Measurements from ENCODE around the gene IL17B. TPM values are rescaled to one million over a fixed set of nuclear protein-coding genes. Genes with fewer than 3 reads are reported as not detected.

The IL17B gene
- total and polyA plus RNA-seq, 2 of the 8 experiments (the other 6 are each of a cell fraction or from before 2014, with no cell fraction given) = 0.18 TPM; not detected in 1

DNA sequence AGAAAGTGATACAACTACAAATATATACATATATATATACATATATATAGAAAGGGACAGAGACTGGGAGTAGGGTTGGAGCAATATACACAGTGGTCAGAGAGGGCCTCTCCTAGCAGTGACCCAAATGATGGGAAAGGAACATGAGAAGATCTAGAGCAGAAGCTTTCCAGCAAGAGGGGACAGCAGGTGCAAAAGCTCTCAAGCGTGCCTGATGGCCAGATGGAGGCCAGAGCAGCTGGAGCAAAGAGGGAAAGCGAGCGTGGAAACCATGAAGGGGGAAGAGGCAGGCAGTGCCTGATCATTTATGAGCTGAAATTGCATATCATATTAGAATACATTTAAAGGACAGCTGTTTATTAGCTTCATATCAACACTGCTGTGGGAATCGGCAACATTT lies 41.4 kb downstream of the IL17B start (continued):
- TF ChIP-seq, protein P1, sequence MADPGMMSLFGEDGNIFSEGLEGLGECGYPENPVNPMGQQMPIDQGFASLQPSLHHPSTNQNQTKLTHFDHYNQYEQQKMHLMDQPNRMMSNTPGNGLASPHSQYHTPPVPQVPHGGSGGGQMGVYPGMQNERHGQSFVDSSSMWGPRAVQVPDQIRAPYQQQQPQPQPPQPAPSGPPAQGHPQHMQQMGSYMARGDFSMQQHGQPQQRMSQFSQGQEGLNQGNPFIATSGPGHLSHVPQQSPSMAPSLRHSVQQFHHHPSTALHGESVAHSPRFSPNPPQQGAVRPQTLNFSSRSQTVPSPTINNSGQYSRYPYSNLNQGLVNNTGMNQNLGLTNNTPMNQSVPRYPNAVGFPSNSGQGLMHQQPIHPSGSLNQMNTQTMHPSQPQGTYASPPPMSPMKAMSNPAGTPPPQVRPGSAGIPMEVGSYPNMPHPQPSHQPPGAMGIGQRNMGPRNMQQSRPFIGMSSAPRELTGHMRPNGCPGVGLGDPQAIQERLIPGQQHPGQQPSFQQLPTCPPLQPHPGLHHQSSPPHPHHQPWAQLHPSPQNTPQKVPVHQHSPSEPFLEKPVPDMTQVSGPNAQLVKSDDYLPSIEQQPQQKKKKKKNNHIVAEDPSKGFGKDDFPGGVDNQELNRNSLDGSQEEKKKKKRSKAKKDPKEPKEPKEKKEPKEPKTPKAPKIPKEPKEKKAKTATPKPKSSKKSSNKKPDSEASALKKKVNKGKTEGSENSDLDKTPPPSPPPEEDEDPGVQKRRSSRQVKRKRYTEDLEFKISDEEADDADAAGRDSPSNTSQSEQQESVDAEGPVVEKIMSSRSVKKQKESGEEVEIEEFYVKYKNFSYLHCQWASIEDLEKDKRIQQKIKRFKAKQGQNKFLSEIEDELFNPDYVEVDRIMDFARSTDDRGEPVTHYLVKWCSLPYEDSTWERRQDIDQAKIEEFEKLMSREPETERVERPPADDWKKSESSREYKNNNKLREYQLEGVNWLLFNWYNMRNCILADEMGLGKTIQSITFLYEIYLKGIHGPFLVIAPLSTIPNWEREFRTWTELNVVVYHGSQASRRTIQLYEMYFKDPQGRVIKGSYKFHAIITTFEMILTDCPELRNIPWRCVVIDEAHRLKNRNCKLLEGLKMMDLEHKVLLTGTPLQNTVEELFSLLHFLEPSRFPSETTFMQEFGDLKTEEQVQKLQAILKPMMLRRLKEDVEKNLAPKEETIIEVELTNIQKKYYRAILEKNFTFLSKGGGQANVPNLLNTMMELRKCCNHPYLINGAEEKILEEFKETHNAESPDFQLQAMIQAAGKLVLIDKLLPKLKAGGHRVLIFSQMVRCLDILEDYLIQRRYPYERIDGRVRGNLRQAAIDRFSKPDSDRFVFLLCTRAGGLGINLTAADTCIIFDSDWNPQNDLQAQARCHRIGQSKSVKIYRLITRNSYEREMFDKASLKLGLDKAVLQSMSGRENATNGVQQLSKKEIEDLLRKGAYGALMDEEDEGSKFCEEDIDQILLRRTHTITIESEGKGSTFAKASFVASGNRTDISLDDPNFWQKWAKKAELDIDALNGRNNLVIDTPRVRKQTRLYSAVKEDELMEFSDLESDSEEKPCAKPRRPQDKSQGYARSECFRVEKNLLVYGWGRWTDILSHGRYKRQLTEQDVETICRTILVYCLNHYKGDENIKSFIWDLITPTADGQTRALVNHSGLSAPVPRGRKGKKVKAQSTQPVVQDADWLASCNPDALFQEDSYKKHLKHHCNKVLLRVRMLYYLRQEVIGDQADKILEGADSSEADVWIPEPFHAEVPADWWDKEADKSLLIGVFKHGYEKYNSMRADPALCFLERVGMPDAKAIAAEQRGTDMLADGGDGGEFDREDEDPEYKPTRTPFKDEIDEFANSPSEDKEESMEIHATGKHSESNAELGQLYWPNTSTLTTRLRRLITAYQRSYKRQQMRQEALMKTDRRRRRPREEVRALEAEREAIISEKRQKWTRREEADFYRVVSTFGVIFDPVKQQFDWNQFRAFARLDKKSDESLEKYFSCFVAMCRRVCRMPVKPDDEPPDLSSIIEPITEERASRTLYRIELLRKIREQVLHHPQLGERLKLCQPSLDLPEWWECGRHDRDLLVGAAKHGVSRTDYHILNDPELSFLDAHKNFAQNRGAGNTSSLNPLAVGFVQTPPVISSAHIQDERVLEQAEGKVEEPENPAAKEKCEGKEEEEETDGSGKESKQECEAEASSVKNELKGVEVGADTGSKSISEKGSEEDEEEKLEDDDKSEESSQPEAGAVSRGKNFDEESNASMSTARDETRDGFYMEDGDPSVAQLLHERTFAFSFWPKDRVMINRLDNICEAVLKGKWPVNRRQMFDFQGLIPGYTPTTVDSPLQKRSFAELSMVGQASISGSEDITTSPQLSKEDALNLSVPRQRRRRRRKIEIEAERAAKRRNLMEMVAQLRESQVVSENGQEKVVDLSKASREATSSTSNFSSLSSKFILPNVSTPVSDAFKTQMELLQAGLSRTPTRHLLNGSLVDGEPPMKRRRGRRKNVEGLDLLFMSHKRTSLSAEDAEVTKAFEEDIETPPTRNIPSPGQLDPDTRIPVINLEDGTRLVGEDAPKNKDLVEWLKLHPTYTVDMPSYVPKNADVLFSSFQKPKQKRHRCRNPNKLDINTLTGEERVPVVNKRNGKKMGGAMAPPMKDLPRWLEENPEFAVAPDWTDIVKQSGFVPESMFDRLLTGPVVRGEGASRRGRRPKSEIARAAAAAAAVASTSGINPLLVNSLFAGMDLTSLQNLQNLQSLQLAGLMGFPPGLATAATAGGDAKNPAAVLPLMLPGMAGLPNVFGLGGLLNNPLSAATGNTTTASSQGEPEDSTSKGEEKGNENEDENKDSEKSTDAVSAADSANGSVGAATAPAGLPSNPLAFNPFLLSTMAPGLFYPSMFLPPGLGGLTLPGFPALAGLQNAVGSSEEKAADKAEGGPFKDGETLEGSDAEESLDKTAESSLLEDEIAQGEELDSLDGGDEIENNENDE (IDR thresholded peaks at IDR 0.05; ENCODE audit: insufficient replicate concordance, low read length) = no peak
- TF ChIP-seq FOSL1 (IDR thresholded peaks at IDR 0.05; ENCODE audit: insufficient read depth, low read depth, low read length) (no peak), CTBP2 (IDR thresholded peaks at IDR 0.05; ENCODE audit: borderline replicate concordance, insufficient read depth, insufficient read length, low read length) (no peak), CREB1 (IDR thresholded peaks at IDR 0.05) (no peak), ASH2L (IDR thresholded peaks at IDR 0.05; ENCODE audit: low read length) (no peak), RAD21 (IDR thresholded peaks at IDR 0.05 in 1 of 2, conservative IDR thresholded peaks at IDR 0.05 in 1 of 2; ENCODE audit: low read depth in 2 of 2, low read length in 2 of 2) (no peak), SIRT6 (IDR thresholded peaks at IDR 0.05; ENCODE audit: low read length) (no peak), SP1 (IDR thresholded peaks at IDR 0.05; ENCODE audit: low read depth, low read length) (no peak), SUZ12 (IDR thresholded peaks at IDR 0.05; ENCODE audit: low read length) (no peak), RXRA (IDR thresholded peaks at IDR 0.05; ENCODE audit: insufficient read depth, low read depth, low read length) (no peak), RBBP5 (IDR thresholded peaks at IDR 0.05; ENCODE audit: borderline replicate concordance, low read depth, low read length) (no peak), EZH2 (IDR thresholded peaks at IDR 0.05; ENCODE audit: low read depth, low read length, severe bottlenecking) (no peak)

Measured in H1 (cell line).